Activated naive CD8-positive, alpha-beta T cell (primary cell): Measurements from ENCODE around the gene ASCC1.
A peak's percentile ranks its signal among the peaks of the same experiment; 100 is the strongest.
"Not testable (repeated sequence)": the region's sequence is repeated elsewhere in the genome, so short reads cannot be mapped to it uniquely, and the experiment has no call there.

Source experiments
- H3K27ac Mint-ChIP-seq: one replicate; pipeline ENCODE4 v1.8.0; 2021; ENCODE audit warnings: mixed read lengths
- H3K27me3 Mint-ChIP-seq: one replicate; pipeline ENCODE4 v1.8.0; 2021; ENCODE audit warnings: mixed read lengths
- H3K36me3 Mint-ChIP-seq: one replicate; pipeline ENCODE4 v1.8.0; 2021; ENCODE audit warnings: mixed read lengths
- H3K4me1 Mint-ChIP-seq: one replicate; pipeline ENCODE4 v1.8.0; 2021; ENCODE audit warnings: low read depth, mixed read lengths
- H3K4me3 Mint-ChIP-seq: one replicate; pipeline ENCODE4 v1.8.0; 2021; ENCODE audit warnings: mild to moderate bottlenecking, mixed read lengths
- H3K9me3 Mint-ChIP-seq: one replicate; pipeline ENCODE4 v1.8.0; 2021; ENCODE audit warnings: low read depth, mixed read lengths

The ASCC1 gene

GRCh38 chr10:72146559-72147323, 69.3 kb downstream of the ASCC1 start:
- no peaks in the 10 kb centered on the region for H3K9me3 Mint-ChIP-seq
- H3K27me3 Mint-ChIP-seq = no peaks in the 10 kb centered on the region
- no peak overlapping the region for H3K4me3 Mint-ChIP-seq
- H3K4me1 Mint-ChIP-seq = peaks cover 10% of the 10 kb centered on the region
- no peak overlapping the region for H3K27ac Mint-ChIP-seq
- H3K36me3 Mint-ChIP-seq = peaks cover 10% of the 10 kb centered on the region

GRCh38 chr10:72146071-72146470, 70.0 kb downstream of the ASCC1 start:
- H3K27ac Mint-ChIP-seq = peak overlapping the region; percentile 42
- H3K36me3 Mint-ChIP-seq = peaks cover 10% of the 10 kb centered on the region
- no peaks in the 10 kb centered on the region for H3K27me3 Mint-ChIP-seq
- no peaks in the 10 kb centered on the region for H3K9me3 Mint-ChIP-seq
- H3K4me1 Mint-ChIP-seq = peaks cover 10% of the 10 kb centered on the region
- H3K4me3 Mint-ChIP-seq = no peak overlapping the region

- Mint-ChIP-seq H3K27ac (peak overlapping the region; percentile 42), H3K9me3 (no peaks in the 10 kb centered on the region), H3K4me3 (no peak overlapping the region), H3K27me3 (no peaks in the 10 kb centered on the region), H3K36me3 (peaks cover 10% of the 10 kb centered on the region), H3K4me1 (peaks cover 10% of the 10 kb centered on the region)
These were observed 70.4 kb downstream of the ASCC1 start for GRCh38 chr10:72145657-72146056.

GRCh38 chr10:72140850-72141249, 75.2 kb downstream of the ASCC1 start:
- Mint-ChIP-seq H3K36me3 (no peaks in the 10 kb centered on the region), H3K27me3 (no peaks in the 10 kb centered on the region), H3K9me3 (no peaks in the 10 kb centered on the region), H3K4me3 (no peak overlapping the region), H3K4me1 (peaks cover 8% of the 10 kb centered on the region), H3K27ac (no peak overlapping the region)

GRCh38 chr10:72140174-72140573, 75.9 kb downstream of the ASCC1 start:
- H3K27ac Mint-ChIP-seq = no peak overlapping the region
- peaks cover 4% of the 10 kb centered on the region for H3K36me3 Mint-ChIP-seq
- H3K27me3 Mint-ChIP-seq = no peaks in the 10 kb centered on the region
- no peaks in the 10 kb centered on the region for H3K9me3 Mint-ChIP-seq
- H3K4me1 Mint-ChIP-seq = peaks cover 14% of the 10 kb centered on the region
- no peak overlapping the region for H3K4me3 Mint-ChIP-seq

GRCh38 chr10:72137583-72137982, 78.5 kb downstream of the ASCC1 start:
- H3K4me1 Mint-ChIP-seq = peaks cover 39% of the 10 kb centered on the region
- no peak overlapping the region for H3K4me3 Mint-ChIP-seq
- H3K27ac Mint-ChIP-seq = no peak overlapping the region
- H3K9me3 Mint-ChIP-seq = no peaks in the 10 kb centered on the region
- no peaks in the 10 kb centered on the region for H3K27me3 Mint-ChIP-seq
- H3K36me3 Mint-ChIP-seq = peaks cover 4% of the 10 kb centered on the region

GRCh38 chr10:72136225-72136624, 79.9 kb downstream of the ASCC1 start:
- not testable (repeated sequence) for H3K36me3 Mint-ChIP-seq, H3K4me3 Mint-ChIP-seq, H3K9me3 Mint-ChIP-seq, H3K27ac Mint-ChIP-seq, H3K27me3 Mint-ChIP-seq
- peaks cover 46% of the 10 kb centered on the region for H3K4me1 Mint-ChIP-seq

- H3K9me3 Mint-ChIP-seq = no peaks in the 10 kb centered on the region
- peak overlapping the region; percentile 40 for H3K4me3 Mint-ChIP-seq
- peaks cover 44% of the 10 kb centered on the region for H3K4me1 Mint-ChIP-seq
- H3K27ac Mint-ChIP-seq = peak overlapping the region; percentile 74
- no peaks in the 10 kb centered on the region for H3K27me3 Mint-ChIP-seq
- peaks cover 4% of the 10 kb centered on the region for H3K36me3 Mint-ChIP-seq
These were observed 81.0 kb downstream of the ASCC1 start for GRCh38 chr10:72134785-72135767.

- no peaks in the 10 kb centered on the region for H3K9me3 Mint-ChIP-seq
- no peak overlapping the region for H3K4me3 Mint-ChIP-seq
- no peaks in the 10 kb centered on the region for H3K27me3 Mint-ChIP-seq
- peaks cover 4% of the 10 kb centered on the region for H3K36me3 Mint-ChIP-seq
- H3K4me1 Mint-ChIP-seq = peaks cover 44% of the 10 kb centered on the region
- H3K27ac Mint-ChIP-seq = peak overlapping the region; percentile 28
These were observed 82.6 kb downstream of the ASCC1 start for GRCh38 chr10:72133517-72133916.

GRCh38 chr10:72132854-72133253, 83.2 kb downstream of the ASCC1 start:
- Mint-ChIP-seq H3K9me3 (no peaks in the 10 kb centered on the region), H3K27ac (peak overlapping the region; percentile 42)

GRCh38 chr10:72127571-72127970, 88.5 kb downstream of the ASCC1 start:
- Mint-ChIP-seq H3K27ac (no peak overlapping the region), H3K36me3 (peaks cover 6% of the 10 kb centered on the region), H3K9me3 (no peaks in the 10 kb centered on the region), H3K4me1 (peaks cover 34% of the 10 kb centered on the region), H3K27me3 (no peaks in the 10 kb centered on the region), H3K4me3 (no peak overlapping the region)

More at GRCh38 chr10:72132854-72133253, 83.2 kb downstream of the ASCC1 start:
- peaks cover 42% of the 10 kb centered on the region for H3K4me1 Mint-ChIP-seq
- peak overlapping the region; percentile 11 for H3K4me3 Mint-ChIP-seq
- H3K36me3 Mint-ChIP-seq = peaks cover 6% of the 10 kb centered on the region
- no peaks in the 10 kb centered on the region for H3K27me3 Mint-ChIP-seq

GRCh38 chr10:72126872-72127232, 89.2 kb downstream of the ASCC1 start:
- Mint-ChIP-seq H3K4me1 (peaks cover 34% of the 10 kb centered on the region), H3K9me3 (no peaks in the 10 kb centered on the region), H3K27me3 (no peaks in the 10 kb centered on the region), H3K27ac (peak overlapping the region; percentile 56), H3K4me3 (no peak overlapping the region), H3K36me3 (peaks cover 6% of the 10 kb centered on the region)

- no peaks in the 10 kb centered on the region for H3K27me3 Mint-ChIP-seq
- peaks cover 6% of the 10 kb centered on the region for H3K36me3 Mint-ChIP-seq
- peak overlapping the region; percentile 56 for H3K27ac Mint-ChIP-seq
- H3K4me3 Mint-ChIP-seq = no peak overlapping the region
- no peaks in the 10 kb centered on the region for H3K9me3 Mint-ChIP-seq
- peaks cover 39% of the 10 kb centered on the region for H3K4me1 Mint-ChIP-seq
These were observed 89.7 kb downstream of the ASCC1 start for GRCh38 chr10:72126184-72126871.

GRCh38 chr10:72124989-72125388, 91.1 kb downstream of the ASCC1 start:
- no peaks in the 10 kb centered on the region for H3K9me3 Mint-ChIP-seq
- H3K4me1 Mint-ChIP-seq = peaks cover 43% of the 10 kb centered on the region
- peaks cover 11% of the 10 kb centered on the region for H3K36me3 Mint-ChIP-seq
- no peaks in the 10 kb centered on the region for H3K27me3 Mint-ChIP-seq
- no peak overlapping the region for H3K4me3 Mint-ChIP-seq
- peak overlapping the region; percentile 50 for H3K27ac Mint-ChIP-seq

- peaks cover 15% of the 10 kb centered on the region for H3K36me3 Mint-ChIP-seq
- no peak overlapping the region for H3K4me3 Mint-ChIP-seq
- no peaks in the 10 kb centered on the region for H3K9me3 Mint-ChIP-seq
- no peaks in the 10 kb centered on the region for H3K27me3 Mint-ChIP-seq
- H3K27ac Mint-ChIP-seq = peak overlapping the region; percentile 50
- H3K4me1 Mint-ChIP-seq = peaks cover 42% of the 10 kb centered on the region
These were observed 91.7 kb downstream of the ASCC1 start for GRCh38 chr10:72124381-72124780.
